ENCODE results near the gene ABHD8. TPM values are rescaled to one million over a fixed set of nuclear protein-coding genes. Genes with fewer than 3 reads are reported as not detected.
"Not testable (repeated sequence)": the region's sequence is repeated elsewhere in the genome, so short reads cannot be mapped to it uniquely, and the experiment has no call there.

The ABHD8 gene
- polyA plus RNA-seq, 1 donor, result 7.2 TPM

DNA sequence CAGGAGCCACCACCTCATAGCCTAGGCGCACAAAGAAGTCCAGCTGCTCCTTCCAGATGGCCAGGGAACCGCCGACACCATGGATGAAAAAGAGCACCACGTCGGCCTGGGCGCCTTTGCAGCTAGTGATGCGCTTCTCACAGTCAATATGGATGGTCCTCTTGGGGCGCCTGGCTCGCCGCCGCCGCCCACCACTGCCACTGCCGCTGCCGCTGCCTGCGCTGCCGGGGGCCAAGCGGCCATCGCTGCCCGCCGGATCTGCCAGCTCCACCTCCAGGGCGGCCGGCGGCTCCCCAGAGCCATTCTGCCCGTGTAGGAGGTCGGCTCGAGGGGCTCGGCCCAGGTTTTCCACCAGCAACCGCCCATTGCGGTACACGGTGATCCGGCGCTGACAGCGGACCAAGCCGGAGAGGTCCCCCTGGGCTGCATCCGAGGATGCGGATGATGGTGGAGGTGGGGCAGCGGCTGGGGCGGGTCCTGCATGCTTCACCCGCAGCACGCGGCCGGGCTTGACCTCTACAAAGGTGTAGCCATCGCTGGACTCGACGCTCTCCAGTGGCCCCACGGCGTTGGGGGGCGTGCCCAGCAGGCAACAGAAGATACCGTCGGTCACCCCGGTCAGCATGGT is 2.1 kb downstream of the ABHD8 start:
- DNase-seq, result no peak

DNA sequence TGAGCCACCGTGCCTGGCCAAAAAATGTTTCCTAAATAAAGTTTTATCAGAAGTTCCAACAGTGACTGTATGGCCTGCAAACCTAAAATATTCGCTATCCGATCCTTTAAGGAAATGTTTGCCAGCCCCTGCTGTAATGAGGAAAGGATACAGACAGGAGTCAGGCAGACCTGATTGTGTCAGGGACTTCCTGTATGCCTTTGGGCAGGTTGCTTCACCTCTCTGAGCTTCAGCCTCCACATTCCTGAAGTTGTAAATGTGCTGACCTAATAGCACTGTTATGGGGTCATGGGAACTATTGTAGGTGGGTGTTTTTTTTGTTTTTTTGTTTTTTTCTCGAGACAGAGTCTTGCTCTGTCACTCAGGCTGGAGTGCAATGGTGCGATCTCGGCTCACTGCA is 6.2 kb downstream of the ABHD8 start:
- DNase-seq, result no peak

DNA sequence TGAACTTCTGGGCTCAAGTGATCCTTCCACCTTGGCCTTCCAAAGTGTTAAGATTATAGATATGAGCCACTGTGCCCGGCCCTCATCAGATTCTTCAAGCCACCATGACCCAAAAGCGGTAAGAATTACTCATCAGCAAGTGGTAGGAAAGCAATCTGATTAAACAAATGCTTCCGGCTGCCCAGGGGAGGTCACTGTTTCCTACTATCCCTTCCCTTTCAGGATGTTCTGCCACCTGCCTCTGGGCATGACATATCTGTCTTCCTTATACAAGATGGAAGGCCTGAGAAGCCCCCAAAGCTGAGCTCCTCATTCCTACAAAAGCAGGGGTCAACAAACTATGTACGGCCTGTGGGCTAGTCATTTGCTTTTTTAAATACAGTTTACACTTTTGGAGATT is 7.0 kb downstream of the ABHD8 start:
- no peak for DNase-seq

DNA sequence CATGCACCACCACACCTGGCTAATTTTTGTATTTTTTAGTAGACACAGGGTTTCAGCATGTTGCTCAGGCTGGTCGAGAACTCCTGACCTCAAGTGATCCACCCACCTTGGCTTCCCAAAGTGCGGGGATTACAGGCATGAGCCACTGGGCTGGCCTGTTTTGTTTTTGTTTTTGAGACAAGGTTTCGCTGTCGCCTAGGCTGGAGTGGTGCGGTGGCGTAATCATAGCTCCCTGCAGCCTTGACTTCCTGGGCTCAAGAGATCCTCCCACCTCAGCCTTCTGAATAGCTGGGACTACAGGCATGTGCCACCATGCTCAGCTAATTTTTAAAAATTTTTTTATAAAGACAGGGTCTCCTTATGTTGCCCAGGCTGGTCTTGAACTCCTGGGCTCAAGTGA is 7.7 kb downstream of the ABHD8 start:
- not testable (repeated sequence) for DNase-seq

DNA sequence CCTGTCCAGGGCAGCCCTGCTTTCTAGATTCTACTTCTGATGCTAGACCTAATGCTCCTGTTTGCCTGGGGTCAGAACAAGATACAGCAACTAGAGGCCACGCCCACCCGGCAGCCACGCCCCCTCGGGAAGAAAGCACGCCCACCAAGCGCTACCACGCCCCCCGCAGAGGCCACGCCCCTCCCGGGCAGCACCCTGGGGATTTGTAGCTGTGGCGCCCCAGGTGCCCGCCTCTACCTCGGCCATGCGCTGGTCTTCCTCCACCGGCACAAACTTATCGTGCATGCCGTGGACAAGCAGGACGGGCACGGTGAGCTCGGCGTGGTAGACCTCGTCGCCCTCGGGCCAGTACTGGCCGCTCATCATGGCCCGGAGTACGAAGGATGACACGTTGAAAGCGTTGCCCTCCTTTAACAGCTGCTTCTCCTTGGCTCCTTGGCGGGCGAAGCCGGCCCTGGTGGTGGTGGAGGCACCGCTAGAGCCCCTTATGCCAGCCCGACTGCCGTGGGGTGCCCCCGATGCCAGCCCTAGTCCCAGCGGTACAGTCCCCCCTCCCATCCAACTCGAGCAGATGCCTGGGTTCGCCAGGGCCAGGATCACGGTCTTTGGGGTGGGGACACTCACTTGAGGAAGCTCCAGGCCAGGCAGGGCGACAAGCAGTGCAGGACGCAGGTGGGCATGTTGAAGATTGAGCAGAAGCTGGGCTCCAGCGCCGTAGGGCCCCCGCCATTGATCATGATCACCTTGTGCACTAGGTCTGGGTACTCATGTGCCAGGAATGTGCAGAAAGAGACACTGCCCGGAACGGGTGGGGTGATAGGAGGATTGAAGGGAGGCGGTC is 9.0 kb downstream of the ABHD8 start:
- DNase-seq, result no peak

DNA sequence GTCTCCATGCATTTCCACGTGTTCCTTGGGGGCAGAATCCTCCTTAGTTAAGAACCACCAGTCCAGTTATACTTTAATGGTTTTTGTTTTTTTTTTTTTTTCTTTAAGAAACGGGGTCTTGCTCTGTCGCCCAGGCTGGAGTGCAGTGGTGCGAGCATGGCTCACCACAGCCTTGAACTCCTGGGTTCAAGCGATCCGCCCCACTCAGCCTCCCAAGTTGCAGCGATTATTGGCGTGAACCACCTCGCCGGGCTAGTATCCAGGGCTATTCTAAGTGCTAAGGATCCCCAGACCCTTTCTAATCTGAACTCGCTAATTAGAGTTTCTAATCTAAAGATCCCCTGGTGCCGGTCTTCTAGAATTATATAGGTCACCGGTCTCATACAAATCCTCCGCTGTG is 9.6 kb downstream of the ABHD8 start:
- no peak for DNase-seq

DNA sequence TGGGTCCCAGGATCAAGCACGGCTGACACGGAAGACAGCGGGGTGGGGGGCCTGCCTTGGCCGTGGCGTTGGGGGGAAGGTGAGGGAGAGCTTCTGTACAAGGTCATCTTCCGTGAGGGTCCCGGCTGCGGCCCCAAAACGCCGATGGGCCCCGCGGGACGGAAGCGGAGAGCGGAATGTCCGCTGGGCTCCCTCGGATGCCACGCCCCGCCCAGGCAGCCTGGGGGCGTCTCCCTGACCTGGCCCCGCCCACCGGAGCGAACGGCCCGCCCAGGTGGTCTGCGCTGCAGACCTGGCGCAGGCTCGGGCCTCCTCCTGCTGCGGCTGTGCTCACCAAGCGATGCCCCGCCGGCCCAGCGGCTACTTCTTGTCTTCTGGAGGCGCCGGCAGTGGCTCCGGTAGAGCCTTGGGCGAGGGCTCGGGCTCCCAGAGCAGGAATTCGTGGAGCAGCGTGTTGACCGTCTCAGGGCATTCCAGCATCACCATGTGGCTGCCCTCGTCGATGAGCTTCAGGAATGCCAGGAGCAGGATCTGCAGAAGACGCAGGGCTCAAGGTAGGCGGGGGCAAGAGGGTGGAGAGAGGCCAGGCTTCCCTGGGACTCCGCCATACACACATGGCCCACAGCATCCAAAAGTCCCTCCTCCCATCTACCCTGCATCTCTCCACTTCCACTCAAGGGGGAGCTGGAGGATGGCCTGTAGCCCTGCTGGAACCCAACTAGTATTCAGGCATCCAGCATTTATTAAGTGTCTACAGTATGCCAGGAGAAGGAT is 10.7 kb downstream of the ABHD8 start:
- peak; percentile 71 for DNase-seq

DNA sequence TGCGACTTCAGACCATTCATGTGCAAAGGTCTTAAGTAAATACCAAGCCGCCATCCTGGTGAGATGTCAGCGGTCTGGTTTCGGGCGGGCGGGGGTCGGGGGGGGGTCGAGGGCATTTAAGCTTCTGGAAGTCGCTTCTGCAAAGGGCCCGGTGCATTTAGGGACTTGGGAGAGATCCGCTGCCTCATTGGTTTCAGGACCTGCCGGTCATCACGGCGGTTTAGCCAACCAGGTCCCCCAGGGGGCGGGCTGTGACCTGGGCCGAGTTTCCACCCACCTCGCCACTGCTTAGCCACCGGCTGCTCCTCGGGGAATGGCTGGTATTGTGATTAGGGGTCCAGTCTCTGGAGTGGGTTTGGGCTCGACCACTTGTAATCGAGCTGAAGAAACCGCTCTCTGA is 13.7 kb downstream of the ABHD8 start:
- DNase-seq, result peak; percentile 77

DNA sequence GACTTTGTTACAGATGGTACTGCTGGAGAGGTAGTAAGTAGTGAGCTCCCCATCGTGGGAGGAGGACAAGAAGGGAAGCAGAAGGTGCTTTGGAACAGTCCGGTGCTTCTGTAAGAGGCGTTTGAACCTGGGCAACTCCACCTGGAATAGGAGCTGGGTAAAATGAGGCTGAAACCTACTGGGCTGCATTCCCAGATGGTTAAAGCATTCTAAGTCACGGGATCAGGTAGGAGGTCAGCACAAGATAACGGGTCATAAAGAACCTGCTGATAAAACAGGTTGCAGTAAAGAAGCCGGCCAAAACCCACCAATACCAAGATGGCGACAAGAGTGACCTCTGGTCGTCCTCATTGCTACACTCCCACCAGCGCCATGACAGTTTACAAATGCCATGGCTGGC is 16.5 kb downstream of the ABHD8 start:
- DNase-seq, result no peak

DNA sequence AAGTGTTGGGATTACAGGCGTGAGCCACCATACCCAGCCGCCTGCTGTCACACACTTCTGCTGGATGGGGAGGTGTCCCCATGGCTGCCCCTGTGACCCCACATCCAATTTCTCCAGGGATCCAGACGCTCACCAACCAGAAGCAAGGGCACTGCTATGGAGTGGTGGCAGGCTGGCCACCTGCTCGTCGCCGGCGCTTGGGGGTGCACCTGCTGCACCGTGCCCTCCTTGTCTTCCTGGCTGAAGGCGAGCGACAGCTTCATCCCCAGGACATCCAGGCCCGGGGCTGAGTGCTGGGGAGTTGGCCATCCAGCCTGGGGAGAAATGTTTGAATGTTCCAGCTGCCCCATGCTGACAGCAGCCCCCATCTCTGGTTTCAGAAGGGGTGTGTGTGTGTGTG is 17.0 kb downstream of the ABHD8 start:
- no peak for DNase-seq

DNA sequence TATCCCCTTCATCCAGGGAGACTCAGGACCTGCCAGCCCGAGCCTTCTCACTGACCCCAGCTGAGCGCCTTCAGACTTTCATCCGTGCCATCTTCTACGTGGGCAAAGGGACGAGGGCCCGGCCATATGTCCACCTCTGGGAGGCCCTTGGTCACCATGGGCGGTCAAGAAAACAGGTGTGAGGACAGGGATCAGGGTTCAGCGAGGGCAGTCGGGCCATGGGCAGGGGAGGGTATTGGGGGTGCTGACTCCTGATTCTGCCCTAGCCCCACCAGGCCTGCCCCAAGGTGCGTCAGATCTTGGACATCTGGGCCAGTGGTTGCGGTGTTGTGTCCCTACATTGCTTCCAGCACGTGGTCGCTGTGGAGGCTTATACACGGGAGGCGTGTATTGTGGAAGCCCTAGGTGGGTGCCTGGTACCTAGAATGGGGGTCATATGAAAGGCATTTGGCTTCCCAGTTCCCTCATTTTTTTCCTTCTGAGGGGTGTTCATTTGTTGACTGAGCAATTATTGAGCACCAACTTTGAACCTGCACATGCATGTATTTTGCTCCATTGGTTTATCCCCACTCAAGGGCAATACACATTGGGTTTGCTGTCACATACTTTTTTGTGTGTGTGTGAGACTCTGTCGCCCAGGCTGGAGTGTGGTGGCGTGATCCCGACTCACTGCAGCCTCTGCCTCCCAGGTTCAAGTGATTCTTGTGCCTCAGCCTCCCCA is 17.6 kb downstream of the ABHD8 start:
- DNase-seq, result no peak

DNA sequence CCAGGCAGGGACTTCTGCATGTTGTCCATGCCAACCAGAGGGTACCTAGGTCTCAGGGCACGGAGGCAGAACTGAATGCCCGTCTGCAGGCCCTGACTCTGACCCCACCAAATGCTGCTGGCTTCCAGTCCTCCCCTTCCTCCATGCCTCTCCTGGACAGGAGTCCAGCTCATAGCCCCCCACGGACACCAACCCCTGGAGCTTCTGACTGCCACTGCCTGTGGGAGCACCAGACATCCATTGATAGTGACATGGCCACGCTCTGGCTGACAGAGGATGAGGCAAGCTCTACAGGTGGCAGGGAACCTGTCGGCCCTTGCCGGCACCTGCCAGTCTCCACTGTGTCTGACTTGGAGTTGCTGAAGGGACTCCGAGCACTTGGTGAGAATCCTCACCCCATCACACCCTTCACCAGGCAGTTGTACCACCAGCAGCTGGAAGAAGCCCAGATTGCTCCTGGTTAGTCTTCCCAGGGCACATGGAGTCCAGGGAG is 19.7 kb downstream of the ABHD8 start:
- DNase-seq, result no peak

DNA sequence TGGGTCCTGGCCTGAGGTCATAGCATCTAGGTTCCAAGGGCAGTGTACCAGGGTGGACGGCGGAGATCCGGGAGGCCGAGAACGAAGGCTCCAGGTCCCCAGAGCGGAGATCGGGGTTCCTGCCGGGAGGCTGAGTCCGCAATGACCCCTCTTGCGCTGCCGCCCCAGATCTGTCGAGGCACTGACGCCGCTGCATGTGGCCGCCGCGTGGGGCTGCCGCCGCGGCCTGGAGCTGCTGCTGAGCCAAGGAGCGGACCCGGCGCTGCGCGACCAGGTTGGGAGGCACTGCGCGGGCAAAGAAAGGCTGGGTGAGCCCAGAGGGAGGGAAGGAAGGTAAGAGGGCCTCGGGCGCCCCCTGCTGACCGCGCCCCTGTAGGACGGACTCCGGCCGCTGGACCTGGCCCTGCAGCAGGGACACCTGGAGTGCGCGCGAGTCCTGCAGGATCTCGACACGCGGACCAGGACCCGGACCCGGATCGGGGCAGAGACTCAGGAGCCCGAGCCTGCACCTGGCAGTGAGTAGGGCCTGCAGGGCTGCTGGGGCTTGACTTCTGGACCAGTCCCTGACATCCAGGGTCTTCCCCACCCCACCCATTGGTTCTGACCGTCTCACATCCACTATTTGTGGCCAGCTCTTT is 20.6 kb downstream of the ABHD8 start:
- peak; percentile 76 for DNase-seq

DNA sequence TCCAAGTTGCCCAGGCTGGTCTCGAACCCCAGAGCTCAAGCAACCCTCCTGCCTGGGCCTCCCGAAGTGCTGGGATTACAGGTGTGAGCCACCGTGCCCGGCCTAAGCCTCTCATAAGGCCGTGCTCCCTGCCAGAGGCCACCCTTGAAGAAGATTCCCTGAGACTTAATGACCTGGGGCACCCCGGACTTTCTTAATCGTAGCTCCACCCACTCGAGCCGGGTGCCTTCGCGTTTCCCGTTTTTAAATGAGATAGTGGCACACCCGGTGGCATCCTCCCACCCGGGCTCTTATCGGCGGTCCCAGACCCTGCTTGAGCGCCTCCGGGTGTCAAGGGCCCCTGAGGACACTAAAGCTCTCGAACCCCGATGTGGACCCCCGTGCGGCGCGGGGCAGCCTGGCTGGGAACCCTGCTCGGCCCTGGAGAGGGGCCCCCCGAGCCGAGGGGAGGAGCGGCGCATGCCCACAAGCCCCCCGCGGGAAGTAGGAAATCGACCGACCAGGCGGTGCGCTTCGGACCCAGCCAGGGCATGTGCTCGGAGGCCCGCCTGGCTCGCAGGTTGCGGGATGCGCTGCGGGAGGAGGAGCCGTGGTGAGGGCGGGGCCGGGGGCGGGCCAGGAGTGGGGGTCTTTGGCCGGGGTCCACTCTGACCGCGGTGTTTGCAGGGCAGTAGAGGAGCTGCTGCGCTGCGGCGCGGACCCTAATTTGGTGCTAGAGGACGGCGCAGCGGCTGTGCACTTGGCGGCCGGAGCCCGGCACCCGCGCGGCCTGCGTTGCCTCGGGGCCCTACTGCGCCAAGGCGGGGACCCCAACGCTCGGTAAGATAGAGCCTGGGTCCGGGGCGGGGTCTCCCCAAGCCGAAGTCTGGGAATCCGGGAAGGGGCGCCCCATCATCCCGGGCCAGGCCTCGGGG is 21.6 kb downstream of the ABHD8 start, which contains the start of gene ANKLE1:
Gene ANKLE1, plus strand, starts transcription at position 511 of the 914 bp plus-strand sequence. Its CDS starts 20 bp downstream, at position 531.
- no peak for DNase-seq

DNA sequence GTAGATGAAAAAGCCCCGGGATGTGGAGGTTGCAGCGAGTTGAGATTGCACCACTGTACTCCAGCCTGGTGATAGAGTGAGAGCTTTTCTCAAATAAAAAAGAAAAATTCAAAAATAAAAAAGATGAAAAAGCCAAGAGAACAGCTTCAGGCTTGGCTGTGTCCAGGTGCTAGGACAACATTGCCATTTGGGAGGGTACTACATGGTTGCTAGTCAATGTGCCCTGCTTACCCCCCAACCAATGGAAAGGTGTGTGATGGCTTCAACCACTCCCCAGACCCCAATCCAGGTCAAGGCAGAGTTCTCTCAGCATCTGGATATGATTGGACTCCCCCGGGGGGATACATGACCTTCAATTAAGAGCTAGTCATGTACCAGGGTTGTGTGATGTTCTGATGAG is 23.8 kb downstream of the ABHD8 start:
- no peak for DNase-seq

DNA sequence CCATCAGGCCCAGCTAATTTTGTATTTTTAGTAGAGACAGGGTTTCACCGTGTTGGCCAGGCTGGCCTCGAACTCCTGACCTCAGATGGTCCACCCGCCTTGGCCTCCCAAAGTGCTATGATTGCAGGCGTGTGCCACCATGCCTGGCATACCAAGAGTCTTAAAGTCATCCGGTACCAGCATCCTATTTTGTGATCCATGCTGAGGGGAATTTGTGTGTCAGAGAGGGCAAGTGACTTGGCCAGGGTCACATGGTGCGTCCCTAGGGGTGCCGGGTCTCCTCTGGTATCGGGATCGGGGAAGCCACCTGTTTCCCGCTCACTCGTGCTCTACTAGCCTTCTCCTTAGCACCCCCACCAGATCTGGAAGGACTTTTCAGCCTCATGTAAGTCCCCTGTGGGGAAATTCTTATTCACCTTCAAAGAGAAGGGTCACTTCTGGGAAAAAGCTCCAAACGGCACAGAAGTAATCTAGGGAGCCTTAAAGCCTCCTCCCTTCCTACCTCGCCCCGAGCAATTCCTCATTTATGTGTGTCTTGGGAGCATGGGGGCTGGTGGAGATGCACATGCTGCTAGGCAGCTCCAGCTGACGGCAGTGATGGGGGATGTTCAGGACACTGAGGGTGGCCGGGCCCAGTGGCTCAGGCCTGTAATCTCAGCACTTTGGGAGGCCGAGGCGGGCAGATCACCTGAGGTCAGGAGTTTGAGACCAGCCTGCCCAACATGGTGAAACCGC is 27.6 kb downstream of the ABHD8 start:
- no peak for DNase-seq

DNA sequence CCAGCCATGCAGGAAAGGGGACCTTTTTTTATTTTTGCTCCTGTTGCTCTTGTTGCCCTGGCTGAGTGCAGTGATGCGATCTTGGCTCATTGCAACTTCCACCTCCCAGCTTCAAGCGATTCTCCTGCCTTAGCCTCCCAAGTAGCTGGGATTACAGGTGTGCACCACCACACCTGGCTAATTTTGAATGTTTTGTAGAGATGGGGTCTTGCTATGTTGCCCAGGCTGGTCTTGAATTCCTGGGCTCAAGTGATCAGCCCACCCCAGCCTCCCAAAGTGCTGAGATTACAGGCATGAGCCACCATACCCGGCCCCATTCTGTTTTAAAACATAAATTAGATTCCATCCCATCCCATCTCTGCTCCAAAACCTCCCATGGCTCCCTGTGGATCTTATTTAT is 28.3 kb downstream of the ABHD8 start:
- not testable (repeated sequence) for DNase-seq

DNA sequence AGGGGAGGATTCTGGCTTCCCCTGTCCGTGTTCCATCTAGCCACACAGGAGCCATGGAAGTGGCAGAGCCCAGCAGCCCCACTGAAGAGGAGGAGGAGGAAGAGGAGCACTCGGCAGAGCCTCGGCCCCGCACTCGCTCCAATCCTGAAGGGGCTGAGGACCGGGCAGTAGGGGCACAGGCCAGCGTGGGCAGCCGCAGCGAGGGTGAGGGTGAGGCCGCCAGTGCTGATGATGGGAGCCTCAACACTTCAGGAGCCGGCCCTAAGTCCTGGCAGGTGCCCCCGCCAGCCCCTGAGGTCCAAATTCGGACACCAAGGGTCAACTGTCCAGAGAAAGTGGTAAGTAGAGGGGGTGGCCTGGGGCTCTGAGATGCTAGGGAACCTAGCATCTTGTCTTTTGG is 34.5 kb downstream of the ABHD8 start:
- no peak for DNase-seq

DNA sequence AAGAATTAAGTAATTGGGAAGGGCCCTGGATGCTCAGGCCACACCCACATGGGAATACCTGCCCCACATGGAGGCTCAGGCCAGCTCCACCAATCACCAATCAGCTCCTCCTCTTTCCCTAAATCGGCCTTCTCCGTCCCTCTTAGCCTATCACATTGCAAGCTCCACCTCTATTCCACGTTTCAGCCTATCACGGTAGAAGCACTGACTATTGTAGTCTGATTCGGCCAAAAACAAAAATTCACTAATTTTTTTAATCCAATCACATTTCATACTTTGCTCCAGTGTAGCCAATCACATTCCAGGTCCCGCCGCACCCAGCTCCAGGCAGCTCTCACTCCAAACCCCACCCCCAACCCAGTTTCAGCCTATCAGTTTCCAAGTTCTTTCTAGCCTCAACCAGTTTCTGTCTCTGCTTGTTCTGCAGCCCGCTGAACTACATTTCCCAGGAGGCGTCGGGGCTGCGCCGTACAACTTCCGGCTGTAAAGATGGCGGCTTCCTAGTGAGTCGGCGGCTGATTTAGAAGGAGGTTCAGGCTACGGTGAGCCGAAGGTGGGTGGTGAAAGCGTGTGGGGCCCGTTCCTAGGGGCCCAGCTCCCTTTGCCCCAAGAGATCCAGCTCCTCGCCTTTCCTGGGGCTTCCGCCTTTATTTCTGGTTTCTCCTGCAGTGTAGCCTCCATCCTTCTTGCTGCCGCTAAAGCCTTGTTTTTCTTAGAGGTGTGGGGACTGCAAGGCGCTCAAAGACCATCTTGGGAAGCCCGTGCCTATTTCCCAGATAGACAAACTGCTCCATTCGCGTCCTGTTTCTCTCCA is 36.0 kb downstream of the ABHD8 start, which contains the start of gene BABAM1:
Gene BABAM1, plus strand, starts transcription at position 469 of the 814 bp plus-strand sequence. CDS start 1,364 bp downstream, outside the sequence.
- peak; percentile 99 for DNase-seq

All from left kidney (tissue), 2 donors.